ENCODE results near the gene CES2. TPM values are rescaled to one million over a fixed set of nuclear protein-coding genes. Genes with fewer than 3 reads are reported as not detected.

The CES2 gene
- total and polyA plus RNA-seq, 2 experiments from 2014 or later: 52.8 to 72.8 TPM

GRCh38 chr16:66904846-66905632, 30.3 kb upstream of the CES2 start:
- Histone ChIP-seq H3K79me2 (no peaks in the 10 kb centered on the region), H3K4me1 (ENCODE audit: insufficient read depth) (peaks cover 48% of the 10 kb centered on the region), H4K20me1 (ENCODE audit: insufficient read depth, poor library complexity, severe bottlenecking) (no peaks in the 10 kb centered on the region), H2AFZ (peak overlapping the region; percentile 60), H3K27ac (peak overlapping the region; percentile 95), H3K4me3 (no peak overlapping the region), H3K9me2 (replicated peaks; ENCODE audit: insufficient read depth) (no peaks in the 10 kb centered on the region), H3K4me2 (peak overlapping the region; percentile 73), H3K27me3 (no peaks in the 10 kb centered on the region), H3K9me3 (ENCODE audit: low read depth) (no peaks in the 10 kb centered on the region), H3K36me3 (replicated peaks; ENCODE audit: insufficient read depth, low read depth) (no peaks in the 10 kb centered on the region)
- TF ChIP-seq EZH2 (IDR thresholded peaks at IDR 0.05; ENCODE audit: borderline replicate concordance) (no peak), EZH2phosphoT487 (IDR thresholded peaks at IDR 0.05; ENCODE audit: low read depth, severe bottlenecking, unreplicated experiment) (no peak), CTCF (IDR thresholded peaks at IDR 0.05; ENCODE audit: poor library complexity) (no peak)
- peak; percentile 56 for DNase-seq (ENCODE audit: low spot score)
- WGBS (ENCODE audit: low lambda C conversion rate, missing lambda C conversion rate): 38% methylated on average over 16 of the region's 16 CpGs

- no peaks in the 10 kb centered on the region for H3K9me3 ChIP-seq (ENCODE audit: low read depth)
- peak; percentile 90 for DNase-seq (ENCODE audit: low spot score)
- no peaks in the 10 kb centered on the region for H3K79me2 ChIP-seq
- H4K20me1 ChIP-seq (ENCODE audit: insufficient read depth, poor library complexity, severe bottlenecking): no peaks in the 10 kb centered on the region
- H3K4me2 ChIP-seq: peak overlapping the region; percentile 73
- no peaks in the 10 kb centered on the region for H3K36me3 ChIP-seq (replicated peaks; ENCODE audit: insufficient read depth, low read depth)
- TF ChIP-seq CTCF (IDR thresholded peaks at IDR 0.05; ENCODE audit: poor library complexity) (no peak), EZH2phosphoT487 (IDR thresholded peaks at IDR 0.05; ENCODE audit: low read depth, severe bottlenecking, unreplicated experiment) (no peak), EZH2 (IDR thresholded peaks at IDR 0.05; ENCODE audit: borderline replicate concordance) (no peak)
- H3K27me3 ChIP-seq: no peaks in the 10 kb centered on the region
- H3K4me1 ChIP-seq (ENCODE audit: insufficient read depth): peaks cover 40% of the 10 kb centered on the region
- 70% methylated on average over 11 of the region's 11 CpGs for WGBS (ENCODE audit: low lambda C conversion rate, missing lambda C conversion rate)
- H3K4me3 ChIP-seq: no peak overlapping the region
- H3K9me2 ChIP-seq (replicated peaks; ENCODE audit: insufficient read depth): no peaks in the 10 kb centered on the region
- no peak overlapping the region for H2AFZ ChIP-seq
- H3K27ac ChIP-seq: peak overlapping the region; percentile 95
Observed at GRCh38 chr16:66905633-66906539, 29.4 kb upstream of the CES2 start.

GRCh38 chr16:66906916-66907836, 28.1 kb upstream of the CES2 start:
- Histone ChIP-seq H3K79me2 (no peaks in the 10 kb centered on the region), H3K4me3 (no peak overlapping the region), H4K20me1 (ENCODE audit: insufficient read depth, poor library complexity, severe bottlenecking) (no peaks in the 10 kb centered on the region), H3K9me3 (ENCODE audit: low read depth) (no peaks in the 10 kb centered on the region), H3K27ac (no peak overlapping the region), H3K9me2 (replicated peaks; ENCODE audit: insufficient read depth) (no peaks in the 10 kb centered on the region), H3K4me2 (no peak overlapping the region), H3K4me1 (ENCODE audit: insufficient read depth) (peaks cover 32% of the 10 kb centered on the region), H3K27me3 (no peaks in the 10 kb centered on the region), H3K36me3 (replicated peaks; ENCODE audit: insufficient read depth, low read depth) (no peaks in the 10 kb centered on the region), H2AFZ (no peak overlapping the region)
- DNase-seq (ENCODE audit: low spot score): no peak
- TF ChIP-seq EZH2phosphoT487 (IDR thresholded peaks at IDR 0.05; ENCODE audit: low read depth, severe bottlenecking, unreplicated experiment): no peak
- no peak for TF ChIP-seq EZH2 (IDR thresholded peaks at IDR 0.05; ENCODE audit: borderline replicate concordance)
- TF ChIP-seq CTCF (IDR thresholded peaks at IDR 0.05; ENCODE audit: poor library complexity): no peak
- 75% methylated on average over 7 of the region's 7 CpGs for WGBS (ENCODE audit: low lambda C conversion rate, missing lambda C conversion rate)
